GM19372 (cell line): ENCODE results near the gene UBLCP1.
A peak's percentile ranks its signal among the peaks of the same experiment; 100 is the strongest.
"Not testable (repeated sequence)": the region's sequence is repeated elsewhere in the genome, so short reads cannot be mapped to it uniquely, and the experiment has no call there.

Experiments
- ATAC-seq: cut with Tn5 transposase; IDR thresholded peaks from one replicate; pipeline ENCODE4 v1.9.1; 2021; ENCODE audit warnings: mild to moderate bottlenecking, low read depth, moderate library complexity; ENCODE audit not compliant: unreplicated experiment

Gene UBLCP1

GRCh38 chr5:159249158-159249557, 13.9 kb upstream of the UBLCP1 start:
- ATAC-seq, result no peak

- ATAC-seq, result no peak
Observed at GRCh38 chr5:159252195-159252594, 10.9 kb upstream of the UBLCP1 start.

- ATAC-seq, result no peak
Observed at GRCh38 chr5:159257007-159257406, 6.1 kb upstream of the UBLCP1 start.

- ATAC-seq, result no peak
Observed at GRCh38 chr5:159257629-159258283, 5.3 kb upstream of the UBLCP1 start.

- ATAC-seq, result no peak
Observed at GRCh38 chr5:159258361-159258760, 4.7 kb upstream of the UBLCP1 start.

- ATAC-seq, result not testable (repeated sequence)
Observed at GRCh38 chr5:159260212-159260611, 2.9 kb upstream of the UBLCP1 start.

GRCh38 chr5:159262472-159262858, 625 bp upstream of the UBLCP1 start:
- ATAC-seq, result peak; percentile 3

GRCh38 chr5:159263569-159263905, 447 bp downstream of the UBLCP1 start:
- peak; percentile 3 for ATAC-seq

- not testable (repeated sequence) for ATAC-seq
Observed at GRCh38 chr5:159266764-159267163, 3.7 kb downstream of the UBLCP1 start.

GRCh38 chr5:159269723-159270122, 6.6 kb downstream of the UBLCP1 start:
- ATAC-seq, result no peak

GRCh38 chr5:159273923-159274322, 10.8 kb downstream of the UBLCP1 start:
- no peak for ATAC-seq

GRCh38 chr5:159274676-159275075, 11.6 kb downstream of the UBLCP1 start:
- no peak for ATAC-seq

GRCh38 chr5:159286420-159287035, 23.4 kb downstream of the UBLCP1 start:
- no peak for ATAC-seq

- ATAC-seq, result no peak
Observed at GRCh38 chr5:159290741-159291140, 27.7 kb downstream of the UBLCP1 start.

- ATAC-seq, result no peak
Observed at GRCh38 chr5:159294921-159295320, 31.8 kb downstream of the UBLCP1 start.

GRCh38 chr5:159297300-159297699, 34.2 kb downstream of the UBLCP1 start:
- ATAC-seq, result not testable (repeated sequence)

- no peak for ATAC-seq
Observed at GRCh38 chr5:159301466-159301865, 38.4 kb downstream of the UBLCP1 start.

GRCh38 chr5:159301929-159302860, 39.1 kb downstream of the UBLCP1 start:
- not testable (repeated sequence) for ATAC-seq

- ATAC-seq, result no peak
Observed at GRCh38 chr5:159303286-159303685, 40.2 kb downstream of the UBLCP1 start.

GRCh38 chr5:159304961-159305595, 42.0 kb downstream of the UBLCP1 start:
- ATAC-seq, result no peak
